Measurements from ENCODE around the gene HTT-AS.
A peak's percentile ranks its signal among the peaks of the same experiment; 100 is the strongest.

Gene HTT-AS

DNA sequence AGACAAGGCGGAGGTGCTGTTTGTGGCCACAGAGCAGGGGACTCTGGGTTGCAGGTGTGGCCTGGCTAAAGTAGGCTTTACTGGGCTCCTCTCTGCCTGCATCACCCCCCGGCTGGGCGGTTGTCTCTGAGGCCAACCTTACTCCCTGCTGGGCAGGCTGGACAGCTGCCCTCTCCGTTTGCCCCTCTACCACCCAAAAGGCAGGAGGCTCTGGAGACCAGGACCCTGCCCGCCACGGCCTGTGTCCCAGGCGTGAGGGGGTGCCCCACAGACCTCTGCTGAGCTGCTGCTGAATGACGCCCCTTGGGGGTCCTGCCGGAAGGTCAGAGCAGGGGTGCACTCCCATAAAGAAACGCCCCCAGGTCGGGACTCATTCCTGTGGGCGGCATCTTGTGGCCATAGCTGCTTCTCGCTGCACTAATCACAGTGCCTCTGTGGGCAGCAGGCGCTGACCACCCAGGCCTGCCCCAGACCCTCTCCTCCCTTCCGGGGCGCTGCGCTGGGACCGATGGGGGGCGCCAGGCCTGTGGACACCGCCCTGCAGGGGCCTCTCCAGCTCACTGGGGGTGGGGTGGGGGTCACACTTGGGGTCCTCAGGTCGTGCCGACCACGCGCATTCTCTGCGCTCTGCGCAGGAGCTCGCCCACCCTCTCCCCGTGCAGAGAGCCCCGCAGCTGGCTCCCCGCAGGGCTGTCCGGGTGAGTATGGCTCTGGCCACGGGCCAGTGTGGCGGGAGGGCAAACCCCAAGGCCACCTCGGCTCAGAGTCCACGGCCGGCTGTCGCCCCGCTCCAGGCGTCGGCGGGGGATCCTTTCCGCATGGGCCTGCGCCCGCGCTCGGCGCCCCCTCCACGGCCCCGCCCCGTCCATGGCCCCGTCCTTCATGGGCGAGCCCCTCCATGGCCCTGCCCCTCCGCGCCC is 920 bp downstream of the HTT-AS start:
- peaks cover 25% of the 10 kb centered on the region for H3K79me2 ChIP-seq (ENCODE audit: insufficient read depth, low read length)
- H2AFZ ChIP-seq (ENCODE audit: low read length), result no peak overlapping the region
- no peaks in the 10 kb centered on the region for H3F3A ChIP-seq (ENCODE audit: insufficient read depth, low read length)
- peak overlapping the region; percentile 67 for H3K4me3 ChIP-seq (ENCODE audit: low read depth, low read length, poor library complexity, severe bottlenecking)
- no peaks in the 10 kb centered on the region for H3K9me2 ChIP-seq (ENCODE audit: low read depth, low read length)
- no peaks in the 10 kb centered on the region for H4K20me1 ChIP-seq (ENCODE audit: insufficient read depth, low read length)
- H3K27ac ChIP-seq (ENCODE audit: low read depth, low read length, poor library complexity, severe bottlenecking), result no peak overlapping the region
- peak overlapping the region; percentile 59; the same call in 1 of the 2 replicates for H3K9ac ChIP-seq (ENCODE audit: low read length)
- no peaks in the 10 kb centered on the region for H3K36me3 ChIP-seq (ENCODE audit: insufficient read depth, low read length)
- no peaks in the 10 kb centered on the region for H3K9me3 ChIP-seq (ENCODE audit: low read length)
- peaks cover 26% of the 10 kb centered on the region for H3K4me1 ChIP-seq (ENCODE audit: insufficient read depth, low read length, severe bottlenecking)
- peak overlapping the region; percentile 77 for H3K4me2 ChIP-seq (ENCODE audit: low read length)
- TF ChIP-seq, protein P1, sequence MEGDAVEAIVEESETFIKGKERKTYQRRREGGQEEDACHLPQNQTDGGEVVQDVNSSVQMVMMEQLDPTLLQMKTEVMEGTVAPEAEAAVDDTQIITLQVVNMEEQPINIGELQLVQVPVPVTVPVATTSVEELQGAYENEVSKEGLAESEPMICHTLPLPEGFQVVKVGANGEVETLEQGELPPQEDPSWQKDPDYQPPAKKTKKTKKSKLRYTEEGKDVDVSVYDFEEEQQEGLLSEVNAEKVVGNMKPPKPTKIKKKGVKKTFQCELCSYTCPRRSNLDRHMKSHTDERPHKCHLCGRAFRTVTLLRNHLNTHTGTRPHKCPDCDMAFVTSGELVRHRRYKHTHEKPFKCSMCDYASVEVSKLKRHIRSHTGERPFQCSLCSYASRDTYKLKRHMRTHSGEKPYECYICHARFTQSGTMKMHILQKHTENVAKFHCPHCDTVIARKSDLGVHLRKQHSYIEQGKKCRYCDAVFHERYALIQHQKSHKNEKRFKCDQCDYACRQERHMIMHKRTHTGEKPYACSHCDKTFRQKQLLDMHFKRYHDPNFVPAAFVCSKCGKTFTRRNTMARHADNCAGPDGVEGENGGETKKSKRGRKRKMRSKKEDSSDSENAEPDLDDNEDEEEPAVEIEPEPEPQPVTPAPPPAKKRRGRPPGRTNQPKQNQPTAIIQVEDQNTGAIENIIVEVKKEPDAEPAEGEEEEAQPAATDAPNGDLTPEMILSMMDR (IDR thresholded peaks at IDR 0.05; ENCODE audit: low read length), result peak; percentile 12; the same call in 1 of the 2 replicates
- no peak for TF ChIP-seq EZH2 (IDR thresholded peaks at IDR 0.05; ENCODE audit: borderline replicate concordance, low read length)
- no peaks in the 10 kb centered on the region for H3K27me3 ChIP-seq (ENCODE audit: insufficient read depth, low read length)

DNA sequence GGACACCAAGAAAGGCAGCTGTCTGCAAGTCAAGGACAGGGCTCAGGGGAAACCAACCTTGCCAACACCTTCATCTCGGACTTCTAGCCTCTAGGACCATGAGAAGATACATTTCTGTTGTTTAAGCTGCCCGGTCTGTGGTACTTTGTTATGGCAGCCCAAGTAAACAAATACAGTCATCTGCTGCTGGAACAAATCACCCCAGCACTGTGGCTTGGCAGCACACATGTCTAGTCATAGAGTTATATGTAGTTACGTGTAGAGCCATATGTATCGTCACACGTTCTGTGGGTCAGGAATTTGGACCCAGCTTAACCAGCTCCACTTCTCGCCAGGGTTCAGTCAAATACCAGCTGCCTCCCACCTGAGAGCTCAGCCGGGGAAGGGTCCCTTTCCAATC is 2.5 kb downstream of the HTT-AS start:
- no peak overlapping the region for H3K9ac ChIP-seq (ENCODE audit: low read length)

DNA sequence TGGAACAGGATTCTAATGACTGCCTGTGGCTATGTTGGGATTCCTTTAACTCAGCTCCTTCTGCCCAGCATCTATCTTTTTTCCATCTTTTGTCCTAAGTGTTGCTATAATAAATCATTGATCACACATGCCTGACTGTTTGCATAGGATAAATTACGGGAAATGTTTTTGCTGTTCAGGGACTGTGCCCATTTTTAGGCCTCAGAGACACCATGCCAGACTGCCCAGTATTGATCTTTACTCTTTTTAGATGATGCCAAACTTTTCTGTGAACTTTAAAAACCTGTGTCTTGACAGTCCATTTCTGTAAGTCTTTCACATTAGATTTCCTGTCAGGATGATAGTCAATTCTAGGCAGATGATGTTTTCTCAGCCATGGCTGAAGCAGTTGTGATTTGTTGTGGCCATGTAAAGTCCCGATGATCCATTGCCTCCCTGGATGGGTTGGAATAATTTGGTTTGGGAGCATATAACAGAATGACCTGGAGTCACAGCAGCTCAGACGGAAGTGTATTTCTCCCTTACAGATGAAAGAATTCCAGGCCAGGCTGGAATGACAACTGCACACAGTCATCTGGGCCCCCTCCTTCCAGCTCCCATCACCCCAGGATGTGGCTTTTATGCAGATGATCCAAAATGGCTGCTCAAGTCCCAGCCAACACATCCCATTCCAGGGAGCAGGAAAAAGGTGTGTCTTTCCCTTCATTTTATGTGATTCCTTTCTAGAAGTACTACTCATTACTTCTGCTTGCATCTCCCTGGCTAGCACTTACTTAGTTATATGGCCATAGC is 3.4 kb downstream of the HTT-AS start:
- Histone ChIP-seq H3K9me3 (ENCODE audit: low read length) (no peaks in the 10 kb centered on the region), H3K9ac (ENCODE audit: low read length) (no peak overlapping the region), H4K20me1 (ENCODE audit: insufficient read depth, low read length) (no peaks in the 10 kb centered on the region), H3K9me2 (ENCODE audit: low read depth, low read length) (no peaks in the 10 kb centered on the region), H3K4me3 (ENCODE audit: low read depth, low read length, poor library complexity, severe bottlenecking) (no peak overlapping the region), H3F3A (ENCODE audit: insufficient read depth, low read length) (no peaks in the 10 kb centered on the region), H3K4me1 (ENCODE audit: insufficient read depth, low read length, severe bottlenecking) (peaks cover 2% of the 10 kb centered on the region), H3K27ac (ENCODE audit: low read depth, low read length, poor library complexity, severe bottlenecking) (no peak overlapping the region), H3K36me3 (ENCODE audit: insufficient read depth, low read length) (no peaks in the 10 kb centered on the region), H2AFZ (ENCODE audit: low read length) (no peak overlapping the region), H3K4me2 (ENCODE audit: low read length) (no peak overlapping the region), H3K27me3 (ENCODE audit: insufficient read depth, low read length) (no peaks in the 10 kb centered on the region), H3K79me2 (ENCODE audit: insufficient read depth, low read length) (peaks cover 3% of the 10 kb centered on the region)
- TF ChIP-seq, protein P1 (IDR thresholded peaks at IDR 0.05; ENCODE audit: low read length), result no peak
- TF ChIP-seq EZH2 (IDR thresholded peaks at IDR 0.05; ENCODE audit: borderline replicate concordance, low read length), result no peak

More for the DNA sequence above, 2.5 kb downstream of the HTT-AS start:
- Histone ChIP-seq H3F3A (ENCODE audit: insufficient read depth, low read length) (no peaks in the 10 kb centered on the region), H2AFZ (ENCODE audit: low read length) (no peak overlapping the region), H3K27me3 (ENCODE audit: insufficient read depth, low read length) (no peaks in the 10 kb centered on the region), H4K20me1 (ENCODE audit: insufficient read depth, low read length) (no peaks in the 10 kb centered on the region), H3K4me2 (ENCODE audit: low read length) (no peak overlapping the region), H3K4me1 (ENCODE audit: insufficient read depth, low read length, severe bottlenecking) (peaks cover 11% of the 10 kb centered on the region), H3K9me2 (ENCODE audit: low read depth, low read length) (no peaks in the 10 kb centered on the region), H3K27ac (ENCODE audit: low read depth, low read length, poor library complexity, severe bottlenecking) (no peak overlapping the region), H3K36me3 (ENCODE audit: insufficient read depth, low read length) (no peaks in the 10 kb centered on the region), H3K79me2 (ENCODE audit: insufficient read depth, low read length) (peaks cover 12% of the 10 kb centered on the region), H3K9me3 (ENCODE audit: low read length) (no peaks in the 10 kb centered on the region), H3K4me3 (ENCODE audit: low read depth, low read length, poor library complexity, severe bottlenecking) (no peak overlapping the region)
- no peak for TF ChIP-seq EZH2 (IDR thresholded peaks at IDR 0.05; ENCODE audit: borderline replicate concordance, low read length)
- TF ChIP-seq, protein P1 (IDR thresholded peaks at IDR 0.05; ENCODE audit: low read length), result no peak

Measured in OCI-LY1 (cell line).